Omental fat pad (tissue), 4 donors: ENCODE measurements around the gene ZIC4. TPM values are rescaled to one million over a fixed set of nuclear protein-coding genes. Genes with fewer than 3 reads are reported as not detected.
A peak's percentile ranks its signal among the peaks of the same experiment; 100 is the strongest.

ENCODE experiments used
- ATAC-seq: fragments of 150-250 bp; one replicate; pipeline ENCODE4 v1.9.1; 2016; ENCODE audit warnings: mild to moderate bottlenecking, moderate library complexity; ENCODE audit not compliant: low FRiP score
- DNase-seq: peaks from one replicate; pipeline ENCODE4 v3.0.0-alpha.2; 2019; ENCODE audit warnings: low spot score
- CTCF ChIP-seq, 3 donors: fragments of 450-650 bp; IDR thresholded peaks; one replicate each; pipeline ENCODE4 v1.5.1; 2016 to 2017; ENCODE audit warnings: antibody characterized with exemption in 3 of 3, mild to moderate bottlenecking in 3 of 3, moderate library complexity in 2 of 3
- total RNA-seq, 4 donors: library from RNA; depleted of rRNA; stranded (reverse); fragments of >200 nt; gene quantifications; one replicate each; pipeline ENCODE4 v1.1.0, GENCODE V29; 2016

The ZIC4 gene
- total RNA-seq, 4 donors from 2014 or later, result not detected

GRCh38 chr3:147426931-147427330 is 20.6 kb upstream of the ZIC4 start:
- DNase-seq (no peak), ATAC-seq (no peak)
- TF ChIP-seq CTCF (IDR thresholded peaks at IDR 0.05), result no peak

- no peak for DNase-seq
Observed at GRCh38 chr3:147425388-147425850, 19.1 kb upstream of the ZIC4 start.

DNA sequence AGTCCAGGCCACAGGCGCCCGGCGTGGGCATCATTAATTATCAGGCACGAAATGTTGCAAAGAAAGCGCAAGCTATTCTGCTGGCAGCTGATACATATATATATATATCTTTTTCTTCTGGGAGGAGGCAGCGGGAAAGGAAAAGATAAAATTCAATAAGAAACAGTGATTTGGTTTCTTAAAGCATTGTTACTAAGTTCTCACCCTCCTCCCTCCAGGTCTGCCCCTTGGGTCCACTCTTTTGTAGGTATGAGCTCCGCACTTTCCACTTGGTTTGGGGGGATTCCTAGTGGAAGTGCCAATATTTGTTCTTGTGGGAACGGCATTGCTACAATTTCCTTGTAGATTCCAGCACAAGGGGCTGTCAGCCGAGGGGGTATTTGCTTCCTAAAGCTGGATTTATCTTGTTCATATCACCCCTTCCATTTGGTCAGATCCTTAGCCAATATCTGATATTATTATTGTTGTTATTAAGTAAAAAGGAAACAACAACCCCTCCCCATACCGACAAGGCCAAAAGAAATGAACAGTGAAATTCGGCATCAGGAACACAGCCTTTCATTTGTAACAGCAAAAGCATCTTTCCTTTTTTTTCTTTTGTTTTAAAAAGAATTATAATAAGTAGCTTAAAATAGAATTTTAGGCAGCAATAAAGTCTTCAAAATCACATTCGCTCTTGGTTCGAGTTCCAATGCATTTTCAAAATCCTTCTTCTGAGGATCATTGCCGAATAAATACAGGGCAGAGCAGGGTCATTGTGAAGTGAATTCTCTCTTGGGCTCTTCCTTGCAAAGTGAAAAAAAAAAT is 18.4 kb upstream of the ZIC4 start:
- no peak for TF ChIP-seq CTCF (IDR thresholded peaks at IDR 0.05)
- no peak for DNase-seq
- ATAC-seq, result peak; percentile 32

More at GRCh38 chr3:147425388-147425850, 19.1 kb upstream of the ZIC4 start:
- TF ChIP-seq CTCF (IDR thresholded peaks at IDR 0.05), result no peak
- no peak for ATAC-seq

GRCh38 chr3:147423798-147424580 is 17.6 kb upstream of the ZIC4 start:
- ATAC-seq (no peak), DNase-seq (no peak)
- TF ChIP-seq CTCF (IDR thresholded peaks at IDR 0.05), result no peak

- DNase-seq, result no peak
- no peak for TF ChIP-seq CTCF (IDR thresholded peaks at IDR 0.05)
- no peak for ATAC-seq
Observed at GRCh38 chr3:147423537-147423797, 17.1 kb upstream of the ZIC4 start.

DNA sequence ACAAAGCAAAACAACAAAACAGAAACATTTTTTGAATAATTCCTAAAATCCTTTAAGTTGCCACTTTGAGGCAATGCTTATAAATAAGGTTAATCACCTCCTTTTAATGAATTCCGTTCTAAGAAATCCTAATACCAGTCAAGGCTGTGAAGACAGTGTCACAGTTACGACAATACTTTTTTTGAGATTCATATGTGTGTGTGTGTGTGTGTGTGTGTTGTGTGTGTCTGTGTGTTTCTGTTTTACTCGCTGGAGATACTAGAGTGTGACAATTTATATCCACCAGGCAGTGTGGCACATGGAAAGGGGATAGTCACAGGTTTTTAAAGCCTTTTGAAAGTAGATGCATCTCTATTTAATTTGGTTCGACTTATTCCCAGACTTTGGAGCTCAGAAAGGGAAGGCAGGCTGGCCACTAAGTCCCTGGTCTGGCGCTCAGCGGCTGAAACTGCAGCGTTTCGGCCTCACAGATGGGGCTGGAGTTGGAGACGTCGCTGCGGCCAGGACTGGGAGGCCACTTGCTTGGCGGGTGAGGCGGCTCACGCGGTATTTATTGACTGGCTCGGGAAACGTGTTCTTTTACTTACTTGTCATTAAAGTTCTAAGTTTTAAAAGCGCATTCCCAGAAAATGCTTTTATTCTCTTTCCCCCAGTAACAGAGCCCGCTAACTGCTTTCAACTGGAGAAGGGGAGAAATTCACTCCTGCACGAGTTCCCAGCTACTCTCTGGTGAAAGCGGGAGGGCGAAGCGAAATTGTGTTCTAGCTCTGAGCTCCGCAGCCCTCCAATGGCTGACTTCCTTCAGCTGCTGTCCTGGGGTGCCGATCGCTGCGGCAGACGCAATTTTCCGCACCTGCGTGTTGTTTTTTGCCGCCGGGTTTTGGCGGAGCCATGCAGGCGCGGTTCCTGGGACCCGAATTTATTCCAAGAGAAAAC is 16.5 kb upstream of the ZIC4 start:
- TF ChIP-seq CTCF (IDR thresholded peaks at IDR 0.05), result no peak
- DNase-seq (no peak), ATAC-seq (no peak)
